ENCODE results near the gene RAP1A.
"Not testable (repeated sequence)": the region's sequence is repeated elsewhere in the genome, so short reads cannot be mapped to it uniquely, and the experiment has no call there.

Gene RAP1A

DNA sequence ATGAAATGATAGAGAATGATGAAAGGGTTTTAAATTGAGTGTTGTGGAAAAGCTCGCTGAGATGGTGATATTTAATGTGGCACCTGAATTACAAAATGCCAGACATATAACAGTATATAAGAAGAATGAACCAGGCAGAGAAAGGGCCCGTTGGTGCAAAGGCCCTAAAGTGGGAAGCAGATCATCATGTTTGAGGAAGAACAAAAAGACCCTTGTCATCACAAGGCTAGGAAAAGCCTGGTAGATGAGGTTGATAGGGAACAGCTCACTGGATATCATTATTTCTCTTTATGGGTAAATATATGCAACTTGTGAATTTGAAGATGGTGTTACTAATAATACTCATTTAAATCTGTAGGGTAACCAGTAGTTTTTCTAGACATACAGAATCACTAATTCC is 11.0 kb downstream of the RAP1A start:
- no peak for DNase-seq

- DNase-seq = no peak
These were observed 11.9 kb downstream of the RAP1A start for GRCh38 chr1:111631502-111631901.

- not testable (repeated sequence) for DNase-seq
These were observed 13.2 kb downstream of the RAP1A start for GRCh38 chr1:111632771-111633170.

DNA sequence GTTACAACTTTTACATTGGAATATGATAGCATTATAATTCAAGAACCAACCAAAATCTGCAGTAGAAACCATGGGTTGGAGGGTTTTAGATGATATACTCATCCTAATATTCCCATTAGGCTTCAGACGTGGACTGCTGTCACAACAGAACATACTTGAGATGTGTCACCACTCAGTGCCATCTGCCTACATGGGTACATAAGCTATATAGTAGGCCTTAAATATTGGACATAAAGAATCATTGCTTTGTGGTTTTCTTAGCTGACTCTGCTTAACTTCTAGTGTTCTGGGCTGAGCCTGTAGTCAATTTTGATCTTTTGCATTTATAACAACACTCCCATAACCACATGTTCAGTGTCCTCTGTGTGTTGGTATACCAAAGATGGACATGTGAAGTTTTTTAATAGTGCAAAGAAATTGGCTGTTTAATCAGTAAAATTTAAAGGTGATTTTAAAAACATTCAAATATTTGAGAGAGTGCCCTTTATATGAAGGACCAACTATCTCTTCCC is 14.2 kb downstream of the RAP1A start:
- DNase-seq = no peak

DNA sequence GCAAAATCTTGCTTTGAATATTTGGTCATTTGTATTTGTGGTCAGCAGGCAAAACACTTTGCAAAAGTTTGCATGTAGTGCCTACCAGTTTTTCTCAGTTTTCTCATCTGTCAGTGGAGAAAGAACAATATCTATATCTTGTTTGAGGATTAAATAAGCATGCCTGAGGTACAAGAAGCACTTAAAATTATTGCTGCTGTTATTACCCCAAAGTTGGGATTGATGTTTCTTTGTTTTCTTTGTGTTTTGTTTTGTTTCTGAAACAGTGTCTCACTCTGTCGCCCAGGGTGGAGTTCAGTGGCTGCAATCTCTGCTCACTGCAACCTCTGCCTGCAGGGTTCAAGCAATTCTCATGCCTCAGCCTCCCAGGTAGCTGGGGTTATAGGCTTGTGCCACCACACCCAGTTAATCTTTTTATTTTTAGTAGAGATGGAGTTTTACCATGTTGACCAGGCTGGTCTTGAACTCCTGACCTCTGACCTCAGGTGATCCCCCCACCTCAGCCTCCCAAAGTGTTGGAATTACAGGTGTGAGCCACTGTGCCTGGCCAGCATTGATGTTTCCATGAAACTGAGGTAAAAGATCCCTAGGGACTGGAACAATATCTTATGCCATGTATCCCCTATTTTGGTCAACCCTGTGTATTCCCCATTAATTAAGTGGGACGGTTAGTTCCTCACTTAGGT is 15.9 kb downstream of the RAP1A start:
- no peak for DNase-seq

DNA sequence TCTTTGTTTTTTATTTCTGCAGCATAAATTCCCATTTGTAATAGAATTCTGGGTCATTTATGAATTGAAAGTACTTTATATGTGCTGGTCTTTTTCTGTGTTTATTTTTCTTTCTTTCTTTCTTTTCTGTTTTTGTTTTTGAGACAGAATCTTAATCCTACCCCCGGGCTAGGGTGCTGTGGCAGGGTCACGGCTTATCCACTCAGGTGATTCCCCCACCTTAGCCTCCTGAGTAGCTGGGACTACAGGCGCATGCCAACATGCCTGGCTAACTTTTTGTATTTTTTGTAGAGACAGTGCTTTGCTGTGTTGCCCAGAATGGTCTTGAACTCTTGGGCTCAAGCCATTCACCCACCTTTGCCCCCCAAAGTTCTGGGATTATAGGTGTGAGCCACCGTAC is 18.7 kb downstream of the RAP1A start:
- DNase-seq = no peak

DNA sequence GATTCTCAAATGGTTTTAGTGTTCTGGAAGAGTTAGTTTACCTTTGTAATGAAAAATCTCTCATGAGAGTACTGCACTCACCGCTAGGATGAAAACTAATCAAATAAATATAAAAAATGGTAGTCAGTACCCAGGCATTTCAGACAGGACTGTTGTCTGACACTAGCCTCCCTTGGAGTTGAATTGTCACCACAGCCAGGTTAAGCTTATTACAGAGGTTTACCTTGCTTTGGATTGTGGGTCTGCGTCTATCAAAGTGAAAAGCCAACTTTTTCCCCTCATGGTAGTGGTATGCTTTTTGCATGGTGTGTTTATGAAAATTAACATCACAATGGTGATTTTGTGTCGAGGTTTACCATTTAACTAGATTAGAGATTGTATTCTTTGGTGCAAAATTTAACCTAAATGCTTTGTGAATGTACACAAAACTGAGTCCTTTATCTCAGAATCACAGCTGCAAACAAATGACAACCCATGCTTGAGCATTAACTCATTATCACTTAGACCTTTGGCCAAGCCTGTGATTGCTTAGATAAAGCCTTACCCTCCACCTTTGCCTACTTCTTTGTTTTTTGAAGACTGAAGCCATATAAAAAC is 20.1 kb downstream of the RAP1A start:
- DNase-seq = no peak

DNA sequence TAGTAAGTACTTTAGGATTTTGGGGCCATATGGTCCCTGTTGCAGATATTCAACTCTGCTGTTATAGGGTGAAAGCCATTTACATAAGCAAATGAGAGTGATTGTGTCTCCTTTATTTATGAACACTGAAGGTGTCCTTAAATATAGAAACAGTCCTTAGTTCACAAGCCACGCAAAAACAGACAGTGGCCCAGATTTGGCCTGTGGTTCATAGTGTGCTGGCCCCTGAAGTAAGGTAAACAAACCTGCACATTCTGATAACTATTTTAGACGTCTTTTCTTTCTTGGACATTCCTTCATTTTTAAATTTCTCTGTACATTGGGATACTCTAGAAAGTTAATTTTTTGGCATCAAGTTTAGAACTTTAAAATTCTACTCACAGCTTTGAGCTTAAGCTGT is 23.5 kb downstream of the RAP1A start:
- no peak for DNase-seq

- no peak for DNase-seq
These were observed 24.1 kb downstream of the RAP1A start for GRCh38 chr1:111643696-111644095.

DNA sequence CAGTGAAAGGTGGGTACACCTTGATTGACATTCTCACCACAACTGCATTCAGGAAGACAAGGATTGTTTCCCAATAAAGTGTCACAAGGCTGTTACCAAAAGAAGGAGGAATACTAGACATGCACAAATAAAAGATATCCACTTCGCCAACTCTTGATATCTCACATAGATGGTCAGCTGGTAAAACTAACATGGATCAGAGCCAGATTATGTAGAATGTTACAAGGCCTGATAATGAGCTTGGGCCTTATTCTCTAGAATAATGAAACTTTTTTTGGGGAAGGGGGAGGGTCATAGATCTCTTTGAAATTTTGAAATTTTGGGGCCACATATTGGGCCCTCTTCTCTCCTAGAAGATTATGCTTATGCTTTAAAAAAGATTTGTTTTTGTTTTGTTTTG is 24.9 kb downstream of the RAP1A start:
- DNase-seq = no peak

GRCh38 chr1:111647736-111648135 is 28.1 kb downstream of the RAP1A start:
- DNase-seq = peak; percentile 28

DNA sequence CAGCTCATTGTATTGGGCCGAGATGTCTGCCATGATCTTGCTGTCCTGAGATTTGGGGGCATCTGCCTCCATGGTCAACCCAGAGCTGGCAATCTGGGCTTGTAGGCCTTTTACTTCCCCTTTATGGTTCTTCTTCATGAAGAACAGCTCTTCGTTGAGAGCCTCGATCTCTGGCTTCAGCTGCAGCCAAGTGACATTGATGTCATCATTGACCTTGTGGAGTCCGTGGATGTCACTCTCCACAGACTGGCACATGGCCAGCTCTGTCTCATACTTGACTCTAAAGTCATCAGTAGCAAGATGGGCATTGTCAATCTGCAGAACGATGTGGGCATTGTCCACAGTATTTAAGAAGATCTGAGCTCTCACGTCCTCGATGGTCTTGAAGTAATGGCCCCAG is 29.2 kb downstream of the RAP1A start:
- peak; percentile 16 for DNase-seq

DNA sequence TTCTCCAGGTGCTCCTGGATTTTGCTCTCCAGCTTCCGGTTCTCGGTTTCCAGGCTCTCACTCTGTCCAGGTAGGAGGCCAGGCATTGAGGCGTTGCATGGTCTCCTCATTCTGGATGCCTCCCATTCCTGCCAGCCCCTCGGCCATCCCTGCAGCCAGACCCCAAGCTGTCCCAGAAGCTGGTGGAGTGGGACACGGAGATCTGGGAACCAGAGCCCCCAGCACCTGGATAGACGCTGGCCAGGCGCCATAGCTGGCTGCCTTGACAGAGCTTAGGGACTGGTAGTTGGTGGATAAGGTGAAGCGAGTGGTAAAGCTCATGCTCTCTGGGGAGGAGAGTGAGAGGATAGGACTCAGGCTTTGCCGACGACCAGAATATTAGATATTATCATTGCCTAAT is 29.6 kb downstream of the RAP1A start:
- DNase-seq = no peak

- DNase-seq = no peak
These were observed 30.1 kb downstream of the RAP1A start for GRCh38 chr1:111649648-111650047.

DNA sequence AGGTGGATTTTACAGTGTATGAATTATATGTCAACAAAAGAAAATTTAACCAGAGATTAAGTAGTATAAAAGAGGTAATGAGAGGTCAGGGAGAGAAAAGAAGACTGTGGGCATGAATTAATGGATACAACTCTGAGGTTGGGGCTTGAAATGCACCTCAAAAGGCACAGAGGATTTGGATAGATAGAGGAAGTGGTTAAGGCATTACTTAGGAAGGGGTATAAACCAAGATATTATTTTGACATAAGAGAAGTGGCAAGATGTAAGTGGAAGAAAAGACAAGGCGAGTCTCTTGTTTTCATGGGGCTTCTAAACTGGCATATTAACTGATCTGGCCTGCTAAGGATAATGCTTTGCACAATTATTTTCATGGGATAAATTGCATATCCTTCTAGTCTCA is 34.1 kb downstream of the RAP1A start:
- DNase-seq = no peak

- no peak for DNase-seq
These were observed 35.2 kb downstream of the RAP1A start for GRCh38 chr1:111654839-111655238.

DNA sequence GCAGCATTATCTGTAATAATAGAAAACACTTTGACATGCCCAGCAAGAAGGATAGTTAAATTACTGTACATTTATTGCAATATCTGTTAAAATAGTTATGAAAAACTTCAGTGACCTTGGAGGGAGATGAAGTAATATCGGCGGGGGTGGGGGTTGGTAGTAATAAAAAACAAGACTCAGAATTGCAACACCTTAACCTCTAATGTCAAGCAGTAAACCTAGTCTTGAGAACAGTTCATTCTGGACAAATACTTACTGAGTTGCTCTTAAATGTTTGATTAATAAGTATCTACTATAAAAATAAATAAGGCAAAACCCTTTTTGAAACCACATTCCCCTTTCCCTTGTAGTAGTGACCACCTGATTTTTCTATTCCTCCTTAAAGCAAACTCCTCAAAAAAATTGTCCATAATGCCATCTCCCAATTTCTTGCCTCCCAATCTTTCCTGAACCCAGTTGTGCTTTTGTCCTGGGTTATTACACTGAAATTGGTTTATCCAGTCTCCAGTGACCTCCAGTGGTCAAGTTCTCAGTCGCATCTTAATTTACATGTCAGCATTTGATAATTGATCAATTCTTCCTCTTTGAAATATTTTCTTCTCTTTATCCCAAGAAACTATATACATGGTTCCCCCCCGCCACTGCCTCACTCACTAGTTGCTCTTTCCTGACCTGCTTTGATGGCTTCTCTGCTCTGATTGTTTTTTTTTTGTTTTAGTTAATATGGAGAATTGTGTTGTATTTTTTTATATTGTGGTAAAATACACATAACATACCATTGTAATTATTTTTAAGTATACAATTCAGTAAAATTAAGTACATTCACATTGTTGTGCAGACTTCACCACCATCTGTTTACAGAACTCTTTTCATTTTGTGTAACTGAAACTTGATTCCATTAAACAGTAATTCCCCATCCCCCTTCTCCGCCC is 36.8 kb downstream of the RAP1A start:
- peak; percentile 39 for DNase-seq

DNA sequence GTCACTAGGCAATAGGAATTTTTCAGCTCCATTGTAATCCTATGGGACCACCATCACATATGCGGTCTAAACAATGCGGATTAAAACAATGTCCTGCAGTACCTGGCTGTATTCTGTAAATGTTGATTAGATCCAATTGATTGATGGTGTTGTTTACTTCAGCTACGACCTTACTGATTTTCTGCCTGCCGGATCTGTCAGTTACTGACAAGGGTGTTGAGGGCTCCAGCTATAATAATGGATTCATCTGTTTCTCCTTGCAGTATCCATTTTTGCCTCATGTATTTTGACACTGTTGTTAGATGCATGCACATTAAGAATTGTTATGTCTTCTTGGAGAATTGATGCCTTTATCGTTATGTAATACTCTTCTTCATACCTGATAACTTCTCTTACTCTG is 39.0 kb downstream of the RAP1A start:
- DNase-seq = no peak

- no peak for DNase-seq
These were observed 40.9 kb downstream of the RAP1A start for GRCh38 chr1:111660204-111661150.

DNA sequence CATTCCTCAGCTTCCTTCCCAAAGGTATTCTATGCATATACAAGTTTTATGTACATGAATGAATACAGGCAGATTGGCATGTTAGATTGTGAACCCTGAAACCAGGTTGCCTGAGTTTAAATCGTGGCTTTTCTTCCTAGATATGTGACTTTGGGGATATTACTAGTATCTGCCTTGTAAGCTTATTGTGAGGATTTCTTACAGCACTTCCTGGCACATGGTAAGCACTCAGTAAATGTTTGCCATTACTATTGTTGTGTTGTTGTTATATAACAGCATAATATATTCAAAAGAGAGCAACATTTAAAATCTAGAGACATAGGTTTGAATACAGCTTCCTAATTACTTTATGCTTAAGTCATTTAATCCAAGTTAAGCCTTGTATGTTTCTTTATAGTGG is 45.1 kb downstream of the RAP1A start:
- no peak for DNase-seq

GRCh38 chr1:111665497-111665896 is 45.9 kb downstream of the RAP1A start:
- DNase-seq = no peak

GRCh38 chr1:111666828-111667227 is 47.2 kb downstream of the RAP1A start:
- no peak for DNase-seq
